Stimulated activated CD4-positive, alpha-beta T cell treated with anti-CD3 and anti-CD28 coated beads, Interleukin-1b, Interleukin-23, amount 100 ng/mL, for 4 hours (primary cell): Measurements from ENCODE around the gene PRDM4.

Source experiments
- DNase-seq, 2 donors: peaks; one replicate each; pipeline ENCODE4 v3.0.0-alpha.2; 2020; ENCODE audit warnings: low read depth in 2 of 2

PRDM4 gene

DNA sequence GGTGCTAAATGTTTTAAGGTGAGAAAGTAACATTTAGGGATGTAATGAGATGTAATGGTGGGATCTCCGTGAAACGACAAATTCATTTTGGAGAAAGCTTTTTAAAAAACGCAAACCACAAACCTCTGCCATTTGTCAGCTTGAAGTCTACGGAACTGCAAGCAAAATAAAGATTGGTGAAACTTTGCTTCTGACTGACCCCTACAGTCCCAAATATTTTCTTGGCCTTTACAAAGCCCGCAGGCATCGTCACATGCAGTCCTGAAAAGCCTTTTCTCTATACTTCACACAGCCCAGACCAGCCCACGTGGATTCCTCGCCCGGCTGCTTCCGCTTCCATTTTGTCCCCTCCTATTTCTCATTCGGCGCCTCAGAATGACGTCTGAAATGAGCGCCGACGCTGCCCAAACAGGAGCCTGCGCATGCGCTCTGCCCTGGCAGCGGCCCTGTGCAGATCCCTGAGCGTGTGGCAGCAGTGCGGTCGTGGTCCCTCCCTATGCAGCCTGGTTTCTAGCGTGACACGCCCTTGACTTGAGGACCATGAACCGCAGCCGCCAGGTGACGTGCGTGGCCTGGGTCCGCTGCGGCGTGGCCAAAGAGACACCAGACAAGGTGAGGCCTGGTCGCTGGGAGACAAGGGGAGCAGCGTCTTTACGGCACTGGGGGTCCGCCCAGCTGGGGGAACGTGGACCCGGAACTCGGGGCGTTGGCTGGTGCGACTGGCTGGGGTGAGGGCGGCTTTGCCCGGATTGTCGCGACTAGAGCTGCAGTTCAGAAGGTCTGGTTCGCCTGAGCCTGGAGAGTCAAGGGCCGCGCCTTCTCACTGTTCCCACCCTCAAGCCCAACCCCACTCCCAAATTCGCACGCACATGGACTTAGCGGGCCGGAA is 75.3 kb downstream of the PRDM4 start, which contains the start of gene PWP1:
Gene PWP1 (plus strand): TSS at position 440 of the 889 bp plus-strand sequence. CDS start 101 bp downstream, at position 541.
- peak; percentile 93 to 94 for DNase-seq

DNA sequence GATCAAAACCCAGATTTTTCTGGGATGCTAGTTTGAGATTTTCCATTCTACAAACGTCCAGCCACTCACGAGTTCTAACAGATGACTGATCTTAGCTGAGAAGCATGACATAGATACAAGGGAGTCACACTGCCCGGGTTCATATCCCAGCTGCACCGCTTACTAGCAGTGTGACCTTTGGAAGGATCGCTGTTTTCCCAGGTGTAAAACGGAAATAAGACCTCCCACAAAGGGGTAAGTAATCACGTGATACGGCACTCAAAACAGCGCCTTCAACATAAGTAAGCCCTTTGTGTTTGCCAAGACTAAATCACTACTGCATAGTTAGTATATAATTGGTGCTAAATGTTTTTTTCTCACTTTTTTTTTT is 76.0 kb downstream of the PRDM4 start:
- DNase-seq, result peak; percentile 8 to 14

- DNase-seq, result no peak
Measured at GRCh38 chr12:107684029-107684795, 76.7 kb downstream of the PRDM4 start.
